Measurements from ENCODE around the gene NDUFAF7.
"Not testable (repeated sequence)": the region's sequence is repeated elsewhere in the genome, so short reads cannot be mapped to it uniquely, and the experiment has no call there.

Gene NDUFAF7

DNA sequence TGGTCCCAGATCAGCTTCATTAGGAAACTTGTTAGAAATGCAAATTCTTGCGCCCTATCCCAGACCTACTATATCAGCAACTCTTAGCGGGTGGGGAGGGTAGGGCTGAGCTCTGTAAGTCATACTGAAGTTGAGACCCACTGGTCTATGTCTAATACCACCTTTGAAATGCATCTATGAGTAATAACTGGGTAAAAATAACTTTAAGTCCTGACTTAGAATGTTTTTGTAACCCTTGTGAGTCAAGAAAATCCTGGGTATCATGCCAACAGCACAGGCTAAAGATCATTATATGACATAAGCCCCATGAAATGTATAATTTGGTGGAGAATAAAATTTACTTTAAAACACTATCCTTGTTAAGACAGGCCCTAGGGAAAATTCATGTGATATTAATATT, 51.7 kb downstream of the NDUFAF7 start:
- DNase-seq = no peak

DNA sequence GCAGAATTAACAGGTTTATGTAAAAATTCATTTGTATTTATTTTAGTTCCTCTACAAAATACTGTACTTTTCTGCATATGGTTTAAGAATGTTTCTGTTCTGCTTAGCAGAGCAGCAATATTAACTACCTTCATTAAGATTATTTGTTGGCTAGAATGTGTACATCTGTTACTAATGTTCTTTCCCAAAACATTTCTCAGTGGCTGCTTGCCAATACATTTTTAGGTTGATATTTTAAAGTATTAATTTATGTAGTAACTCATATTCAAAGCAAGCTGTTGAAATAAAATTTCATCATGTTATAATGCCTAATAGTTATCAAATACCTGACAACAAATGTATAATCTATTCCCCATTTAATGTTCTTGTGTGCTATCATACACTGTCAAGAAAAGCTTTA, 52.9 kb downstream of the NDUFAF7 start:
- no peak for DNase-seq

DNA sequence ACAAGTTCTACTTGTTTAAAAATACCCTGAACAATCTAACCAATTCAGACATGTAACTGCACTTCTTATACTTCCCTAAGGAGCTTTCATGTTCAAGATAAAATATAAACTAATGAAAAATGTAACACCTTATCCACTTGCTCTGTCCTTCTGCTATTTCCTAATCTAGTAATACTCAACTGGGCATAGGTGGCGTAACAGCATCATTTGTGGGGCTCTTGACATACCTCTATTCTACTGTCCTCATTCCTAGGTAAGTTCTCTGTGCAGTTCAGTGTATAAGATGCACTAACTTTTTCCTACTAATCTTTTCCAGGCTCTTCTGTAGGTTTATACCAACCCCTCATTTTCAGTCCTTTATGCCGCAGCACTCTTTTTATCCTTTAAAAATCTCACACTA, 56.5 kb downstream of the NDUFAF7 start:
- no peak for DNase-seq

DNA sequence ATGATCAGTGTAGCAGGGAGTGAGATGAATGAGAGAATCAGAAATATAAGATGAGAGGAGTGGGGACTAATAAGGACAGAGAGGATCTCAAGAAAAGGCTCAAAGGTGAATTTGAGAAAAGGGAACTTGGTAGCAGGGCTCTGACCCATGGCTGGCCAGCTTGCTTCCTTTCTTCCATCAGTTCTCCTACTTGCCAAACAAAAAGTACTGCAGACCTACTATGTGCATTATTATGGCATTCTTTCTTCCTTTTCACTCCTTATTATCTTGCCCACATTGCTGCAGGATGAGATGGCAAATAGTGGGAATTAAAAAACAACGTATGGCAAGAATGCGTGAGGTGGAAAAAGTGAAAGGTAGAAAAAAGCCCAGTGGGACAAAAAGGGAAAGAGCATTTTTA, 60.2 kb downstream of the NDUFAF7 start:
- DNase-seq = no peak

DNA sequence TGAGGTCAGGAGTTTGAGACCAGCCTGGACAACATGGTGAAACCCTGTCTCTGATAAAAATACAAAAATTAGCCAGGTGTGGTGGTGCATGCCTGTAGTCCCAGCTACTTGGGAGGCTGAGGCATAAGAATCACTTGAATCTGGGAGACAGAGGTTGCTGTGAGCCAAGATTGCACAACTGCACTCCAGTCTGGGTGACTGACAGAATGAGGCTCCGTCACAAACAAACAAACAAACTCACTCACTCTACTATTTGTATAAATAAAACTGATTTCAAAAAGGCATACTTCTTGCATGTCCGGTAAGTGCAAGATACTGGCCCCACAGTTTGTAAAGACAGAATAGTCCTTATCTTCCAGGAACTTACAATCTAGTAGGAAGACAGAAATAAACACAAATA, 63.4 kb downstream of the NDUFAF7 start:
- DNase-seq = not testable (repeated sequence)

DNA sequence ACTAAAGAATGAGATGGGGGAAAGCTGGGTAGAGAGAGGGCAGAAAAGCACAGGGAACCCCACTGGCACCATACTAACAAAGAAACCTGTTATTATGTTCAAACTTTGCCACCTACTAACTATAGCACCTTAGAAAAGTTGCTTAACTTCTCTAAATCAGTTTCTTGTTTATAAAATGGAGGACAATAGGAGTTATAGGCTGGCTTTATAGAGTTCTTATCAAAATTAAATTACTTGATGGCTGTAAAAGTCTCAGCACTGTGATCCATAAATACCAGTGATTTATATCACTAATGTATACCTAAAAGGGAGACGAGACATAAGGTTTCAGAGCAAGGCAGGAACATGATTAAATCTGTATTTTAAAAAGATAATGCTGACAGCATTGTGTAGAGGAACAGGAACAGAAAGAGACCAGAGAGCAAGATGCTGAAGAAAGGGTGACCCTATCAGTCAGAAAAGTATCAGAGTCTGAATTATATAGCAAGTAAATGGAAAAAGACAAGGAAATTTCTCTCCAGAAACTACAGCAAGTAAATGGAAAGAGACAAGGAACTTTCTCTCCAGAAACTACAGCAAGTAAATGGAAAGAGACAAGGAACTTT, 64.1 kb downstream of the NDUFAF7 start:
- DNase-seq = no peak

DNA sequence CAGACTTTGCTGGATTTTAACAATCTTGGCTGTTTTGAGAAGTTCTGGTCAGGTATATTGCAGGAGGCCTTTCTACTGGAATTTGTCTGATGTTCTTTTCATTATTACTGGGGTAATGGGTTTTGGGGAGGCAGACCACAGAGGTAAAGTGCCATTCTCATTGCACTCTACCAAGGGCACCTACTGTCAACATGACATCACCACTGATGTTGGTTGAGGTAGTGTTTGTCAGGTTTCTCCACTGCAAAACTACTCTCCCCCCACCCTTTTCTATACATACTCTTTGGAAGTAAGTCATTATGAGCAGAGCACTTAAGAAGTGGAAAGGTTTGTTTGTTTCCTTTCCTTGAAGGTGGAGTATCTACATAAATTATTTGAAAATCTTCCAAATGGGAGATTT, 66.2 kb downstream of the NDUFAF7 start:
- DNase-seq = no peak

Measured in NCI-H2081 treated with DMSO at 0.1 percent for 48 hours (cell line).